ENCODE measurements around the gene TSC22D2. TPM values are rescaled to one million over a fixed set of nuclear protein-coding genes. Genes with fewer than 3 reads are reported as not detected.

TSC22D2 gene
- polyA plus RNA-seq, 3 donors: 5.1 to 12.9 (median 5.7) TPM

GRCh38 chr3:150393745-150394144 lies 14.4 kb upstream of the TSC22D2 start:
- Histone ChIP-seq H3K36me3 (replicated peaks in 1 of 2; ENCODE audit: control insufficient read depth in 1 of 2, insufficient read depth in 2 of 2, low read length in 2 of 2) (no peaks in the 10 kb centered on the region), H3K9me3 (replicated peaks in 1 of 2; ENCODE audit: control insufficient read depth in 1 of 2, insufficient read depth in 1 of 2, low read length in 2 of 2) (no peaks in the 10 kb centered on the region), H3K79me2 (ENCODE audit: insufficient read depth, low read length) (no peaks in the 10 kb centered on the region), H3K27me3 (ENCODE audit: control insufficient read depth in 2 of 2, insufficient read depth in 2 of 2, low read length in 2 of 2) (no peaks in the 10 kb centered on the region), H4K20me1 (ENCODE audit: insufficient read depth, low read length) (no peaks in the 10 kb centered on the region), H3K4me1 (ENCODE audit: control insufficient read depth in 1 of 2, insufficient read depth in 2 of 2, low read length in 2 of 2) (no peaks in the 10 kb centered on the region), H3K4me3 (replicated peaks in 1 of 3; ENCODE audit: low read depth in 2 of 3, low read length in 3 of 3) (no peak overlapping the region), H2AFZ (ENCODE audit: insufficient read depth, low read depth, low read length, poor library complexity, severe bottlenecking) (no peak overlapping the region), H3K4me2 (replicated peaks; ENCODE audit: extremely low read depth, low read length, poor library complexity, severe bottlenecking) (no peak overlapping the region), H3K27ac (ENCODE audit: low read depth in 1 of 2, low read length in 2 of 2) (no peak overlapping the region), H3K9ac (ENCODE audit: insufficient read depth, low read length, poor library complexity, severe bottlenecking) (no peak overlapping the region)
- intact Hi-C loops (cut with micrococcal nuclease): no loop called here
- Mint-ChIP-seq H3K27me3 (ENCODE audit: low read depth in 3 of 3) (peaks cover 0 to 1% (median 0%) of the 10 kb centered on the region in 3 donors), H3K4me3 (no peak overlapping the region), H3K27ac (no peak overlapping the region), H3K9me3 (no peaks in the 10 kb centered on the region), H3K4me1 (peaks cover 2% of the 10 kb centered on the region), H3K36me3 (no peaks in the 10 kb centered on the region)
- TF ChIP-seq CTCF (IDR thresholded peaks at IDR 0.05): no peak
- DNase-seq: no peak
- WGBS (ENCODE audit: insufficient coverage): no CpG with 5 or more reads among the region's 1 CpG

- Mint-ChIP-seq H3K4me1 (peaks cover 2% of the 10 kb centered on the region), H3K9me3 (no peaks in the 10 kb centered on the region), H3K36me3 (no peaks in the 10 kb centered on the region), H3K27me3 (ENCODE audit: low read depth in 3 of 3) (peaks cover 0 to 1% (median 0%) of the 10 kb centered on the region in 3 donors), H3K4me3 (no peak overlapping the region), H3K27ac (no peak overlapping the region)
- Histone ChIP-seq H2AFZ (ENCODE audit: insufficient read depth, low read depth, low read length, poor library complexity, severe bottlenecking) (no peak overlapping the region), H3K36me3 (replicated peaks in 1 of 2; ENCODE audit: control insufficient read depth in 1 of 2, insufficient read depth in 2 of 2, low read length in 2 of 2) (no peaks in the 10 kb centered on the region), H3K9ac (ENCODE audit: insufficient read depth, low read length, poor library complexity, severe bottlenecking) (no peak overlapping the region), H3K27ac (ENCODE audit: low read depth in 1 of 2, low read length in 2 of 2) (no peak overlapping the region), H3K9me3 (replicated peaks in 1 of 2; ENCODE audit: control insufficient read depth in 1 of 2, insufficient read depth in 1 of 2, low read length in 2 of 2) (no peaks in the 10 kb centered on the region), H3K4me3 (replicated peaks in 1 of 3; ENCODE audit: low read depth in 2 of 3, low read length in 3 of 3) (no peak overlapping the region), H4K20me1 (ENCODE audit: insufficient read depth, low read length) (no peaks in the 10 kb centered on the region), H3K4me2 (replicated peaks; ENCODE audit: extremely low read depth, low read length, poor library complexity, severe bottlenecking) (no peak overlapping the region), H3K79me2 (ENCODE audit: insufficient read depth, low read length) (no peaks in the 10 kb centered on the region), H3K4me1 (ENCODE audit: control insufficient read depth in 1 of 2, insufficient read depth in 2 of 2, low read length in 2 of 2) (no peaks in the 10 kb centered on the region), H3K27me3 (ENCODE audit: control insufficient read depth in 2 of 2, insufficient read depth in 2 of 2, low read length in 2 of 2) (no peaks in the 10 kb centered on the region)
- intact Hi-C loops (cut with micrococcal nuclease): no loop called here
- DNase-seq: no peak
- TF ChIP-seq CTCF (IDR thresholded peaks at IDR 0.05): no peak
- no CpG with 5 or more reads among the region's 2 CpGs for whole genome bisulfite sequencing (ENCODE audit: insufficient coverage)
These were observed 13.5 kb upstream of the TSC22D2 start for GRCh38 chr3:150394606-150395005.
